Dedifferentiated amniotic fluid mesenchymal stem cell (primary cell): ENCODE measurements around the gene PPP4R3B.
"Not testable (repeated sequence)": the region's sequence is repeated elsewhere in the genome, so short reads cannot be mapped to it uniquely, and the experiment has no call there.

Source experiments
- DNase-seq: peaks from one replicate; pipeline ENCODE4 v3.0.0-alpha.2; 2016; ENCODE audit errors: extremely low spot score

PPP4R3B gene

DNA sequence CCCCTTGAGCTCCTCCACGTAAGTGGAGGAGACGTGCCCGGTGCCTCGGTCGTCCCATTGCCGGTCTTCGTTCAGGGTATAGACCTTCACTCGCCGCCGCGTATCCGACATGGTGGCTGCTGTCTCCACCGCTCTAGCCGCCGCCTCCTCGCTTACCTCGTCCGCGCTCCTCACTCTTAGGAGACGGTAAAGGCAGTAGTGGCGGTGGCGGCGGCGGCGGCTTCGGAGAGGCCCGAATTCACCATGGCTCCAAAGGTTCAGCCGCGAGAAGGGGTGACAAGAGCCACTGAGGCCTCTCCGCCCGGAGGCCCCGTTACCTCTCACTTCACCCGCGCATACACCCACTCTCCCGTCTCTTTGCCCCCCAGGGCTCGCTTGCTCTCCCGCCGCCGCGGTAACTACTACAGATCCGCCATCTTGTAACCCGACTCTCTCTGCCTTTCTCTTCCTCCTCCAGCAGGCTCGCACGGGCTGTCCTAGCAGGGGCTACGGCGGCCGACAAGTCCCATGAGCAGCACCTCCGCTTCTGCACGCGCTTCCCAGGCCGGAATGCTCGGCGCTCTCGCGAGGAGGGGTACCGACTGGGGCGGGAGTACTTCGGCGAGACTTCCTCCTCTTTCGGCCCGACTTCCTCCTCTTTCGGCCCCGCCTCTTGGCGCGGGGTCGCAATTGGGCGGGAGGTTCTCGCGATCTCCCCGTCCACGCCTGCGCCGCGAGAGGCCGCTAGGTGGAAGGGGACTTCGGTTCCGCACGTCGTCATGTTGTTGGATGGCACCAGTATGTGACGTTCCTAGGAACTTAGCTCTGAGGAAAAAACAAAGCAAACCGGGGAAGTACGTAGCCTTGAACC is at the start of gene PPP4R3B:
PPP4R3B (minus strand) TSS at position 448 of the 850 bp plus-strand sequence; CDS start at position 111, 337 bp downstream.
- DNase-seq = peak; percentile 99

DNA sequence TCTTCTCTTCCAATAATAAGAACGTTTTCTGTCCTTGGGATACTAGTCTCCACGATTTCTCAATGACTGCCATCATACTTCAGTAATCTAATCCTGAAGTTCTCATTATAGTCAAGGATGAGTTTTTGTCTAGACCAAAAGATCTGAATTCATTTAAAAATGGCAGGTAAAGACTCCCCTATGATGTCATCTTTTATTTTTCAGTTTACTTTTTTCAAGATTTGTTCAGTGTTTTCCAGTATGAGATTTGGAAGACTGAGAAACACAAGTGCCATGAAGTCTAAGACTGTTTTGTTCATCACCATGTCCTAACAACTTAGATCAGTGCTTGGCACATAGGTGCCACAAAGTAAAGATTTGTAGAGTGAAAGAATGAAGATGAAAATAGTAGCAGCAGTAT is 35.8 kb upstream of the PPP4R3B start:
- no peak for DNase-seq

DNA sequence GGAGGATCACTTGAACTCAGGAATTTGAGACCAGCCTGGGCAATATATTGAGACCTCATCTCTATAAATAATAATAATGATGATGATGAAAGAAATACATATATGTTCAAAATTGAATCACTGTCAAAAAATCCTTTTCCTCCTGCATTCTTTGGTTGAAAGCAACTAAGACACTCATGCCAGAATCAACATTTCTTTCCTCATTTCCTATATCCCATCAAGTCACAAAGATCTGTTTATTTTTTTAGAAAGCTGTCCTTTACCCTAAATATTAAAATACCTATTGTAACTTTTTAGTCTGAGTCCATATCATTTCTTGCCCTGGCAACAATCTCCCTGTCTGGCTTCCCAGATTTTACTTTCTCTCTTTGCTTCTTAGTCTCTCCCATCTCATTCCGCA is 31.8 kb upstream of the PPP4R3B start:
- DNase-seq = no peak

DNA sequence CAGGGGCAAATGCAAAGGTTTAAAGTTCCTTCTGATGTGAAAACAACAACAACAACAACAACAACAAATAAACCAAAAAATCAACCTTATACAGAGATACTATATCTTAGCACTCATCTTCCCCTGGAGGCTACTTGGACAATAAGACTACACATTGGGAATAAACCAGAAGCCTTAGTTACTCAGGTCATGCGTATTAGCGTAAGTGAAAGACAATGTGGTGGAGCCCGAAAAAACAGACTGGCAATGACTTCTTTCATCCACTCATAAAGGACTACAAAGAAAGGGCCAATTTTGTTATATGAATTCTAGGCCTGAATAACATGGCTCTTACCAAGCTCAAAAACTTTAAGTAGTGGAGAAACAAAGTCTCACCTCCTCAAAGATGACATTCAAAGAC is 19.4 kb upstream of the PPP4R3B start:
- DNase-seq = no peak

DNA sequence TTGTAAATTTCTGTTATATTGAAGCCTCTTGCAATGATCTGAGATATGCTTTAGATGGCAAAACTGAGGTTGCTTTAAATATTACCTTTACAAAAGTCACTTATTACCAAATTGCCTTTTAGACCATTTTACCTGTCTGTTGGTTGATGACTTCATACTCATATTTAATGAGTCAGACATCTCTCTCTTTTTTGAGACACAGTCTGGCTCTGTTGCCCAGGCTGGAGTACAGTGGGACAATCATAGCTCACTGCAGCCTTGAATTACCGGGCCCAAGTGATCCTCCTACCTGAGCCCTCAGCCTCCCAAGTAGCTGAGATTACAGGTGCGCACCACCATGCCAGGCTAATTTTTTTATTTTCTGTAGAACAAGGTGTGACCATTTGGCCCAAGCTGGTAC is 11.5 kb upstream of the PPP4R3B start:
- no peak for DNase-seq

DNA sequence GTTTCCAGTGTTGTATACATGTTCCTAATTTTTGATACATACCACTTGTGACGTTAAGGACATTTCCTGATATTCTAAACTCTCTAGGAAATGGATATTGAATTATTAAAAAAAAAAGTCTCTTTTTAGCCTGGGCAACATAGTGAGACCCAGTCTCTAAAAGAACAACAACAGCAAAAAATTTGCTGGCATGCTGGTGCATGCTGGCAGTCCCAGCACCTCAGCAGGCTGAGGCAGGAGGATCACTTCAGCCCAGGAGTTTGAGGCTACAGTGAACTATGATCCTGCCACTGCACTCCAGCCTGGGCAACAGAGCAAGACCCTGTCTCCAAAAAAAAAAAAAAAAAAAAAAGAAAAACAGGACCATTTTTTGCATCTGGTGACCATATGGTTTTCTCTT is 10.5 kb upstream of the PPP4R3B start:
- DNase-seq = no peak

DNA sequence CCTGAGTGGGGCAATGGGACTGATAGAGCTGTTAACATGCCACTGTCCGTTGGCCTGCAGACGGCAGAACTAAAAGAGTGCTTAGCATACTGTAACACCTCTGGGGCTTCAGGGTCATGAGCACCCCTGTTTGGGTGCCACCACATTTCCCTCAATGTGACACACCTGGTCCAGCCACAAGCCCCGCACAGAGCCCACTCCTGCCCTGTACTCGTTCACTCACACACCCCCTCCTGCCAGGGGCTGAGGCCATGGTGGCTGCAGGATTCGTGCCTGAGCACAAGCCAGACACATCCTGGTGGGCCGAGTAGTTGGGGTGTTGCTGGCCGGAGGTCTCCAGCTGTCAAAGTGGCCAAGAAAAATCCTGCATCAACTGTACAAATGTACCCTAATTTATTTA is 4.4 kb upstream of the PPP4R3B start:
- no peak for DNase-seq

DNA sequence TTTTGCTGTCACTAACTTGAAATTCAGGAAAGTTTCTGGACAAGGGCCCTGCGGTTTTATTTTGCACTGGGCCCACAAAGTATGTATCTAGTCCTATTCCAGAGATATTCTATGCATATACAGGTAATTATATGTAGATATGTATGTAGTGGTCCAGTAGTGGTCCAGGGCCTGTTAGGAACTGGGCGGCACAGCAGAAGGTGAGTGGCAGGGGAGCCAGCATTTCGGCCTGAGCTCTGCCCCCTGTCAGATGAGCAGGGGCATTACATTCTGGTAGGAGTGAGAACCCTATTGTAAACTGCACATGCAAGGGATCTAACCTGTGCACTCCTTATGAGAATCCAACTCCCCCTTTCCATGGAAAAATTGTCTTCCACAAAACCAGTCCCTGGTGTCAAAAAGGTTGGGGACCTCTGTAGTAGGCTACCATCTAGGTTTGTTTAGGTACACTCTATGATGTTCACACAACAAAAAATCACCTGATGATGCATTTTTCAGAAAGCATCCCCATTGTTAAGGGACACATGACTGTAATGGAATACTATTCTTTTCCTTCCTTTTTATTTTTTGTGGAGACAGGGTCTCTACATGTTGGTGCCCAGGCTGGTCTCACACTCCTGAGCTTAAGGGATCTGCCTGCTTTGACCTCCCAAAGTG is 2.8 kb upstream of the PPP4R3B start:
- DNase-seq = no peak

DNA sequence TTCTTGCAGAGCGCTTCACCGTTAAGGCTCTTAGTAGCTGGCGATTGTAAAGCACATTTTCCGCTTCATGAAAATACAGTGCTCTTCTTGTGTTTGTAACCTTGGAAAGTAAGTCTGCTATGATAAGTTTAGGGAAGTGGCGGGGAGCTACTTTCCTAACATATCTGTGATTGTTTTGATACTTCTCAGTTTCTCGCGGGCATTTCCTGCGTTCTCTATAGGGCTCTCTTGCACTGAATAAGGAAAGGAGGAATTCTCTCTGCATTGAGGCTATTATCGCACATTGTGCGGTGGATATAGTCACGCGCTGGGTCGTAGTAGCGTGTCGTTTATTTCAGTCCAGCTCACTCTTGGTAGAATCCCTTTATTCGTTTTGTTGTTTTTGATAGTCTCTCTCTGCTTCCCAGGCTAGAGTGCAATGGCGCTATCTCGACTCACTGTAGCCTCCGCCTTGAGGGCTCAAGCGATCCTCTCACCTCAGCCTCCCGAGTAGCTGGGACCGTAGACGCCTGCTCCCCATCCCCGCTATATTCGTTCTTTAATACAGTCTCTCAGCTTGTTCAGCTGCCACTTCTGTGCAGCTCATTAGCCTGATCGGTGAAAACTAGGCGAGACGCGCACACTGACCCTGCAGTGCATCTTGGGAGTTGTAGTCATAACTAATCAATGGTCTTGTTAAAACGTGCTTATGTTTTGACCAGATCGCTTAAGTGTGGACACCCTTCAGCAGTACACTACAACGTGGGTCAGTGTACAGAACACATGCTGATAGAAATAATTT is 1.0 kb upstream of the PPP4R3B start:
- peak; percentile 39 for DNase-seq

DNA sequence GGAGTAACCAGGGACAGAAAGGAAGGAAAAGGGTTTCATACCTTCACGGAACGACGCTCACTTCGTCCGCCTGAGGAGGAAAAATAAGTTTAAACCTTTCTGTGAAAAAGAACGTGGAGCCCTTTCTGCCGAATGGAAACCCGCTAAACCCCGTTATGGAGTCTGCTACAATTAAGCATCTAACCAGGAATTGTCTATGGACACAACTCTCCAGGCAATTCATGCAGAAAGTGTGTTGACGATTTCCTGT is 528 bp upstream of the PPP4R3B start:
- no peak for DNase-seq

DNA sequence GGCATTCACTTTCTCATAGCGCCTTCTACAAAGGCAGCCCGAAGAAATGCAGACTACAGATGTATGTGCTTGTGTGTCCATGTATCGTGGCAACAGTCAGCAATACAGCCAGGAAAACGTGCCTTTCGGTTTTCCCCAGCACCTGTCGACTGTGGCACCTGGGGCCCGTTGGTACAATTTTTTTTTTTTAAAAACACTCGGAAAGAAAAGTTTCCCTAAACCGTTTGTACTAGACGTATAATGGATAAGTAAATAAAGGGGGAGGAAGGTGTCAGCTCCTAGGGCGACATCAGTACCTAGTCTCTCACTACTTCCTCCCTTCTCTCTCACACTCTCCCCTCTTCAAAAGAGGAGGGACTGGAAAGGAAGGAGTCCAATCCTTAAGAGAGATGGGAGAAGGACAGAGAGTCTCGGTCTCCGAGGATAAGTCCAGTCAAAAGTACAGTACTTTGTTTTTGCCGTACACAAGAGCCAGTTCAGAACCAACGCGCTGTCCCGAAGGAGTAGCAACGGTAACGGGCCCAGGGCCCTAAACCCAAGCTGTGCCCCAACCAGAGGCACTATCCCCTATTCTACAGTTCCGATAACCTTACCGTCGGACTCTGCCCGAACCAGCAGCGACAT is 759 bp downstream of the PPP4R3B start:
- DNase-seq = peak; percentile 72

DNA sequence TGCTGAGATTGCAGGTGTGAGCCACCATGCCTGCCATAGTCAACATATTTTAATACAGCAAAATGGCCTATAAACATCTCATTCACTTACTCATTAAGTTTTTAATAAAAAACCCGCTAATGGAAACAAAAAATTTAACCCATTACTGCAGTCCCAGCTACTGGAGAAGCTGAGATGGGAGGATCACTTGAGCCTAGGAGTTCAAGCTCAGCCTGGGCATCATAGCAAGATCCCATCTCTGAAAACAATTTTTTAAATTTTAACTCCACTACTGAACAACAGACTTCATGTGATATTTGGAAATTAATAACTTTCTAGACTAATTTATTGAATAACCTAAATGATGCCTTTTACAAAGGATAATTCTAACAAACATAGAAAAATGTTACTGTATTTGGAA is 5.4 kb downstream of the PPP4R3B start:
- no peak for DNase-seq

DNA sequence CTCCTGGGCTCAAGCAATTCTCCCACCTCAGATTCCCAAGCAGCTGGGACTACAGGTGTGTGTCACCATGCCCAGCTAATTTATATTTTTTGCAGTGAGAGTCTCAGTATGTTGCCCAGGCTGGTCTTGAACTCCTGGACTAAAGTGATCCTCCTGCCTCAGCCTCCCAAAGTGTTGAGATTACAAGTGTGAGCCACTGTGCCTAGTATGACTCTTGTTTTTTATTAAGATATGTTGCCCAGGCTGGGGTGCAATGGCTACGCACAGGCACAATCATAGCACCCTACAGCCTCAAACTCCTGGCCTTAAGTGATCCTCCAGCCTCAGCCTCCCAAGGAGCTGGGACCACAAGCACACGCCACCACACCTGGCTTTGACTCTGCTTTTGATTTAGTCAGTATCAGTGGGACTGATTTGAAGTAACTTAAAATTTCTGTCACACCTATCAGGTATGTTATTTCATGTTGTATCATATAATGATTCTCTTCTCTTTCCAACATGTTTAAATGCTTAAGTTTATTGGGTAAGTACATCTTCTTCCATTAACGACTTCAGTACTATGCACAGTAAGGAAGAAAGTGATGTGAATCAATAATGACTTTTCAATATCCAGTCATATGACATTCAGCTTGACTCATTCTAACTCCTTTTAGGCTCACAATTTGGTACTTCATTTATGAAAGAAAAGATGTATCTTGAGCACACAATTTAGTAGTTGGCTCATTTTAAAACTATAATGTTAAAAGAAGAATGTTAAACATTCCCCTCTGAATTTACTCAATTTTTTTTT is 6.3 kb downstream of the PPP4R3B start:
- no peak for DNase-seq

DNA sequence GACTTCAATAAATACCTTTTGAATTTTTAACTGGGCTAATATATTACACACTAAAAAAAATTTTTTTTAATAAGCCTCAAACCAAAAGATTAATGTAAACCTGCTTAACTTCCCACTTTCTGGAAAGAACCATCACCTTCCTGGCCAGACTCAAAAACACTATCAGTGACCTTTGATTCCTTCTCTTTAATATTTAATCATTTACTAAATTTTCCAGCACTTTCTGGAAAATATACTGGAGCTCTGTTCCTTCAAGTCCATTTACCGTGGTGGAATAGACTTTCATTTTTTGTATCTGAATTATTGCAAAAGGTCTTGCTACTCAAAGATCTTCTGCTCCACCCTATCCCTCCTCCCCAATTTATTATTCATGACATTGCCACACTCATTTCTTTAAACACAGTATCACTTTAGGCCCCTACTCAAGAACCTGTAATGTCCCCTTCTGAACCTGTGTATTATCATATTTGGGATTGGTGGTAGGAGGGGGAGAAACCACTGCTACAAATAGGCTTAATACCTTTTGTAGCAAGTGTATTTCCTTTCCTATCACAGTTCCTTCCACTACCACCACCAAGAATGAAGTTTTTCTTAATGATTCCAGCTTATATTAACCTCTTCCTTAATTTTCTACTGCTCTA is 7.4 kb downstream of the PPP4R3B start:
- no peak for DNase-seq

DNA sequence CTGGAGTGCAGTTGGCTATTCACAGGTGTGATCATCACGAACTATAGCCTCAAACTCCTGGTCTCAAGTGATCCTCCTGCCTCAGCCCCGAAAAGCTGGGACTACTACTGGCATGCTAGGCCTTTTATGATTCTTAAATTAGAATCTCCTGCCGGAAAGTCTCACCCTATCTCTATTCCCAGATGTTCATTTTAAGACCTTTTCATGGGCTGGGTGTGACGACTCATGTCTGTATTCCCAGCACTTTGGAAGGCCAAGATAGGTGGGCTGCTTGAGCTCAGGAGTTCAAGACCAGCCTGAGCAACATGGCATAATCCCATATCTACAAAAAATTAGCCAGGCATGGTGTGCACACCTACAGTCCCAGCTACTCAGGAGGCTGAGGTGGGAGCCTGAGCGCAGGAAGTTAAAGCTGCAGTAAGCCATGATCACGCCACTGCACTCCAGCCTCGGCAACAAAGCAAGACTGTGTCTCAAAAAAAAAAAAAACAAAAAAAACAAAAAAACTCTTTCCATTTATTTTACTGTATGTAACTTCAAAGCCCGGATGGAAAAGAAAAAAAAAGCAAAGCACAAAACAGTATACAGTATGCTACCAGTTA is 8.1 kb downstream of the PPP4R3B start:
- DNase-seq = no peak

DNA sequence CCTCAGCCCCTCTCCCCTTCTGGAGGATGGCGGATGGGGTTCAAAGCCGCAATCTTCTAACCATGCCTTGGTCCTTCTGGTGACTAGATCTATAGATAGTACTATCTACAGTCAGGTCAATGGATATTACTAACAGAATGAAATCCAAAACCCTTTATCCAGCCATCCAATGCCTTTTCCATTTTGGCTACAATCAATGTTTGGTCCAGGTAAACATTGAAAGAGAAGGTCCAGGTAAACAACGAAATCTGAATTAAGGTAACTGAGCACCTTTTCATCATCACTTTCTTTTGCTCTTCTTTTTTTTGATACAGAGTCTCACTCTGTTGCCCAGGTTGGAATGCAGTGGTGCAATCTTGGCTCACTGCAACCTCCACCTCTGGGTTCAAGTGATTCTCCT is 9.7 kb downstream of the PPP4R3B start:
- no peak for DNase-seq

DNA sequence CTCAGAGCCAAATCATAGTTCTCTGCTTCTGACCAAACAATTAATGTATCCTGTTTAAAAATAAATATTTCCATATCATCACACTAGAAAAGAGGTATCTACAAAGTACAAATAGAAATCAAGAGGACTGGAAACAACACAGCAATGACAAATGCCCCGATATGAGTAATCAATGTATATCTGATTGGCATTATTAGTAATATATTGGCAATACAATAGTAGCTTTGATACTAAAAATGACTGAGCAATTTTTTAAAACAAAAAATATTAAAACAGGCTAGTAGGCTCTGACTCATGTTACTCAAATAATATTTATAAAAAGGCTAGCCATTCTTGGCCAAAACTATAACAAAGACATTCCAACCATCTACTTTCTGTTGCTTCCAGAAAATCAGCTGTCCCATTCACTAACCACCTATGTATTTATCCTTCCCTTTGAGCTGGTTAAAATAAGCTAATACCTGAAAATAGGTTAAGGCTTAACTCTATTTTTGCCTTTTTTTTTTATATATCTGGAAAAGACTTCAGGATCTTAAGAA is 13.3 kb downstream of the PPP4R3B start:
- DNase-seq = no peak

DNA sequence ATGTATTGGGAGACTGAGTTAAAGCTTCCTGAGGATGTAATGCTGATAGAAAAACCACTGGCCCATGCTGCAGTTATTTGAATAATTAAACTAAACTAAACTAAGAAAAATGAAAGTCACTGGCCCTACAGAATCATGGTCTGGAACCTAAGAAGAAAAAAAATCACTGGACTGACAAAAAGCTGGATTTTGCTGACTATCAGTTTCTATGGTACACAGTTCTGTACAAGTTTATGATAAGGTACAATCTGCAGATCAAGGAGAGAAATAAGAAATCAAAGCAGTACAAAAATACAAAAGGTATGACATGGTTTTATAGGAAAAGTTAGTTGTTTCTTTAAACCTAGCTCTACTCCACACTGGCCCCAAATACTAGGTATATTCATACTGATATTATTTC is 15.6 kb downstream of the PPP4R3B start:
- DNase-seq = no peak

DNA sequence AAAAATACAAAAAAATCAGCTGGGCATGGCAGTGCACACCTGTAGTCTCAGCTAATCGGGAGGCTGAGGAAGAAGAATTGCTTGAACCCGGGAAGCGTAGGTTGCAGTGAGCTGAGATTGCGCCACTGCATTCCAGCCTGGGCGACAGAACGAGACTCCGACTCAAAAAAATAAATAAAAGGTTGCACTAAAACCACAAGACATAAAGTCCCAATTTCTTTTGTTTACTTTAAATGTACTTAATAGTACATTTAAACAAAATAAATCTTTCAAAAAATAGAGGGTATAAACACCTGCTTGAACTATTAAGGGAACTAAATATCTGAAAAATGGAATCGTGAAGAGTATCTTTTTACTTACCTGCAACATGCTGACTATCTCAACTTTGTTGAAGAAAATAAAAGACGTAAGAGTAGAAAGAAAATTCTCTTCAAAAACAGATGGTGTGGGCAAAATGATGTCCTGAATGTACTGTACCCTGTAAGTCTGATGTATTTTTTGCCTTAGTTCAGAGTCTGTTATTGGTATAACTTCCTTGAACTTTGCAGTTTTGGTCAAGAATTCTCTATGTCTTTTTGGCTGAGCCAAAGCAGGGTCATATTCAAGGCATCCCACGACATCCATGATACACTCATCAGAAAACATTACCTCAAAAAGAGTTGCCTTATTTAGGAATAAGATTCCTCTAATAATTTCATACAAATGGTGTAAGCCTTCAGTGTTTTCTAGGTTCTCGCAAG is 19.2 kb downstream of the PPP4R3B start:
- DNase-seq = no peak

DNA sequence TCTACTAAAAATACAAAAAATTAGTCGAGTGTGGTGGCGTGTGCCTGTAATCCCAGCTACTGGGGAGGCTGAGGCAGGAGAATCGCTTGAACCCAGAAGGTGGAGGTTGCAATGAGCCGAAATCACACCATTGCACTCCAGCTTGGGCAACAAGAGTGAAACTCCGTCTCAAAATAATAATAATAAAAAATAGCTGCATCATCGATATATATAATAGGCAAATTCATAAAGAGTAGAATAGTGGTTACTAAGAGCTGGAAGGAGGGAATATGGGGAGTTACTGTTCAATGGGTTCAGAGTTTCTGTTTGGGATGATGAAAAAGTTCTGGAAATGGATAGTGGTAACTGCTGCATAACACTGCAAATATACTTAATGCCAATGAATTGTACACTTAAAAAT is 20.6 kb downstream of the PPP4R3B start:
- DNase-seq = not testable (repeated sequence)
